HG03108 (cell line): ENCODE results near the gene PCK1.

ENCODE experiments used
- ATAC-seq: cut with Tn5 transposase; IDR thresholded peaks from one replicate; pipeline ENCODE4 v1.9.1; 2021; ENCODE audit warnings: moderate library complexity; ENCODE audit not compliant: unreplicated experiment

The PCK1 gene

DNA sequence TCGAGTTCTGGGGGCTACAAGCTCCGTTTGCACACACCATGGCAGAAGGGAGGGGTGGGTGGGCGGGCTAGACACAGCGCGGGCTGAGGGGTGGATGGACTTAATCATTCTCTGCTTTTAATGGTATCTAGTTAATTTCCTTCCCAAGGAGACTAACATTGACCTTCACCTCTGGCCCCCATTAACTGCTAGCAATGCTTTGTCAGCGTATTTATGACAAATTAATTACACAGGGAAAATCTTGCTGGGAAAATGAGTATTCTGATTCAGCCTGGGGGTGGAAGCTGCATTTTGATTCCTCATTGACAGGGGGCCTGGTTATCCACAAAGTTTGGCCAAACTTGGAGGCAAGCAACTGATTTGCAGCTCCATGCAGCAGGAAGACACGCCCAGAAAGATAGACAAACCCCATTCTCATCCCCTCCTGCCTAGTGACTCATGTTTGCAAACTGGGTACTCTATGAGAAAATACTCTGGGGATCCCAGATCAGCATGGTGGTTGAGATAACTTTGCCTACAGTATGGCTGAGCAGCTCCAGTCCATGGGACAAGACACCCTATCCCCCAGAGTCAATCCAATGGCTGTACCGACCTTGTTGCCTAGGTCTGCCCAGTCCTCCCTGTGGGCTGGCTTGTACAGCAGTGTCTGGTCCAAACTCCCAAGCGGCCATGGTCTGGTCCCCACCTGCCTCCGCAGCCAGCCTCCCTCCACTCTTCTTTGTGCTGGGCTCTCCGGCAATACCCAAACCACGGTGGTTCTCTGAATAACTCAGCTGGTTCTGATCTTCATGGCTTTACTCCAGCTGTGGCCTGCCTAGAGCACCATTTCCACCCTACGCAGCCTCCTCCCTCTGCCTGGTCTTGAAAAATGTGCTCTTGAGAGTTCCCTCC, 39.7 kb downstream of the PCK1 start:
- ATAC-seq = no peak

DNA sequence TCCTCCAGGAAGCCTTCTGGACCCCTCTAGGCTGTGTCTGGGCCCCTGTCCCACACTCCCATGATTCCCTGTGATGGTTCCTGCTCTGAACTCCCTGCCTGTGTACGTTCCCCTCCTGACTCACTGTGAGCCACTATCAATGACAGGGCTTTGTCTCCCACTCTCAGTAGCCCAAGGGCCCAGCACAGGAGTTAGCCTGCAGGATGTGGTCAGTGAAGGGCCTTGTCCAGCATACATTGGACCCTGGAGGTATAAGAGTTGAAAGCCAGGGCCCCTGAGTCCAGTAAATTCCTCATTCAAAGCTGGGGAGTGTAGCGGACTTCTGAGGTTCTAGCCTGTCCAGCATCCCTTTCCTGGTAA, 40.3 kb downstream of the PCK1 start:
- no peak for ATAC-seq

DNA sequence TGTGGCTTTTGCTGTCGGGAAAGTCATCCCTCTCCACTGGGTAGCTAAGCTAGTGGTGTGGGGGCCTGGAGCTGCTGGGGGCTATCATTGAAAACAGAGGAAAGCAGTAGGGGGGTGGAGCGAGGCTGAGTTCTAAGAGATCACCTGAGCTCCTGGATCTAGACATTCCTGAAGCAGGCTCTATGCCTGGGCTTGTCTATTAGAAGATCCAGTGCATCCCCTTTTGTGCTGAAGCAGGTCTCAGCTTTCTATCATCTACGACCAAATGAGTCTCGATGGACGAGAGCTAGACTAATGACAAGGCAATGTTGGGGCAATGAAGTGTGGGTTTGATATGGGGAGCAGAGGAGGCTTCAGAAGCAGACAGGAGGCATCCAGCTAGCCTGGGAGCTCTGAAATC, 40.8 kb downstream of the PCK1 start:
- no peak for ATAC-seq

DNA sequence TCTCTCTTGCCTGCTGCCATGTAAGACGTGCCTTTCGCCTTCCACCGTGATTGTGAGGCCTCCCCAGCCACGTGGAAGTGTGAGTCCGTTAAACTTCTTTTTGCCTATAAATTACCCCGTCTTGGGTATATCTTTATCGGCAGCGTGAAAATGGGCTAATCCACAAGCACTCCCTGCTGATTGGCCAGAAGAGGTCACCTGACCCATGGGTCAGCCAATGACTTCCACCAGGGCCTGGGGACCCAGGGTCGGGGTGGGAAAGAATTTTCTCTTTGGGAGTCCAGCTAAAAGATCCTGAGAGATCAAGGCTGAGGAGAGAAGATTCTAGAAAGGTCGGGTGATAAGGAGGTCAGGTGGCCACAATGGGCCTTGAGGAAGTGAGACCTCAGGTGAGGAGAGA, 42.2 kb downstream of the PCK1 start:
- no peak for ATAC-seq

DNA sequence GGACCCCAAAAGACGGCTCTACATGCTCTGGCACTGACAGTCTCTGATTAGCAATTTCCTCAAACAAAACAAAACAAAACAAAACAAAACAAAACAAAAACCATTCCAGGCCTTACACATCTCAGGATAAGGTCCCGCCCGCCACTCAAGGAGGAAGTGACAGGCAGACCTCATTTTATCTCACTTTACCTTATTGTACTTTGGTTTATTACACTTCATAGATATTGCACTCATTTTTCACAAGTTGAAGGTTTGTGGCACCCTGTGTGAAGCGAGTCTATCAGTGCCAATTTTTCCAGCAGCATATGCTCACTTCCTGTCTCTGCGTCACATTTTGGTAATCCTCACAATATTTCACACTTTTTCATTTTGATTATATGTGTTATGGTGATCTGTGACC, 44.1 kb downstream of the PCK1 start:
- no peak for ATAC-seq

DNA sequence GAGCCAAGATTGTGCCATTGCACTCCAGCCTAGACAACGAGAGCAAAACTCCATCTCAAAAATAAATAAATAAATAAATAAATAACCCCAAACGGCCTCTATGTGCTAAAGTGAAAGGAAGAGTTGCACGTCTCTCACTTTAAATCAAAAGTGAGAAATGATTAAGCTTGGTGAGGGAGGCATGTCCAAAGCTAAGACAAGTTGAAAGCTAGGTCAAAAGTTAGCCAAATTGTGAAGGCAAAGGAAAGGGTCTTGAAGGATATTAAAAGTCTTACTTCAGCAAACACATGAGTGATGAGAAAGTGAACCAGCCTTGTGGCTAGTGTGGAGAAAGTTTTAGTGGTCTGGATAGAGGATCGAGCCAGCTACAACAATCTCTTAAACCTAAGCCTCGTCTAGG, 45.0 kb downstream of the PCK1 start:
- ATAC-seq = no peak

DNA sequence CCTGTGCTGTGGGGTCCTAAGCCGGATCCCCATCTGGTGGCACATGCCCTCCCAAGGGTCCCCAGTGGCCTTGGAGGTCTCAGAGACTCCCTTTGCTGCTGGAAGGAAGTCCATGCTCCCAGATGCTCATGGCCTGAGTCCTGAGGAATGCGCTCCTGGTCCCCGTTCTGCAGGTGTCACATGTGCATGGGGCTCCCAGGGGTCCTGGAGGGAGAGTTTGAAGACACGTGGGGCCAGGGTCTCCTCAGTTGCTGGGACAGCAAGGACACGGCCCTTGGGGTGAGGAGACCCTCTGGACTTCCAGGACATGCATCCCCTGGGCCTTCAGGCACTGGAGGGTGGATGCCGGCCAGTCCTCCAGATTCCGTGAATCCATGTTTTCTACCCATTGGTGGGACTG, 47.6 kb downstream of the PCK1 start:
- no peak for ATAC-seq

DNA sequence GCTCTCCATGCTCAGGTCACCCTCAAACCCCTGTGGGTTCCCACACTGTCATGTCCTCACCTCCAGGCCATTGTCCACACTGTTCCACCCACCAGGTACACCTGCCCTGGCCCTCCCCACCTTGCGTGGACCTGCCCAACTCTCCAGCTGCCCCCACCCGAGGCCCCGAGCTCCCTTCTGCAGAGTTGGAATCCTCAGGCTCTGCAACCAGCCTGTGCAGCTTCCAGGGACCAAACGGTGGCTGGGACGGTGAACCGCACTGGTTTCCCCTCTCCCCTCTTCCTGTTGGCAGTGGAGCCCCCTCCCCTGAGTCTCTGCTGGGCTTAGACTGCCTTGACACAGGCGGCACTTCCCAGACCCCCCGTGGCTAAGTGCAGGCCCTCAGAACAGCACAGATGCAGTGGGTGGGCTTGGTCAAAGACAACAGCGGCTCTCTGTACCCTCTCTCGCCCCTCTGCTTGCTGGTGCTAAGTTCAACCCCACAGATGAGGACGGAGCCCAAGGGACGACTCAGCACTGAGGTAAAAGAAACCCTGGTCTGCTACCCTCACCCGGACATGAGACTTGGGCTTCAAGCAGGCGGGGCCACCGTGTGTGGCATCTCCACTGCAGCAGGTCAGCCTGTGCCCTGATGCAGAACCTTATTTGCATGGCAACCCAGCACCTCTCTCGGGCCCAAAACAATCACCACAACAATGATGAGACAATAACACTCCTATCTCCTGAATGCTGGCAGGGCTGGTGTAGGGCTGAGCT, 48.4 kb downstream of the PCK1 start:
- no peak for ATAC-seq

DNA sequence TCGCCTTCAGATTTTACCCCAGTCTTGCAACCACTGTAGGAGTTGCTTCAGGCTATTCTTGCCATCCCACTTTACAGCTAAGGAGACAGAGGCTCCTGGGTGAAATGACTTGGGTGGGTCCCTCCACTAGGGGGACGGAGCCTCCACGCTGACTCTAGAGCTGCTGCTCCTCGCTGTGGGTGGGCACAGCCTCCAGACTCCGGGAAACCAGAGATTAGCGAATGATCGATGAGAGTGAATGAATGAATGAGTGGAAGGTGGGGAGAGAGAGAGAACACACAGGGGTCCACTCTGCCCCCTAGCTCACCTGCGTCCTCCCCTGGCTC, 48.9 kb downstream of the PCK1 start:
- ATAC-seq = no peak

DNA sequence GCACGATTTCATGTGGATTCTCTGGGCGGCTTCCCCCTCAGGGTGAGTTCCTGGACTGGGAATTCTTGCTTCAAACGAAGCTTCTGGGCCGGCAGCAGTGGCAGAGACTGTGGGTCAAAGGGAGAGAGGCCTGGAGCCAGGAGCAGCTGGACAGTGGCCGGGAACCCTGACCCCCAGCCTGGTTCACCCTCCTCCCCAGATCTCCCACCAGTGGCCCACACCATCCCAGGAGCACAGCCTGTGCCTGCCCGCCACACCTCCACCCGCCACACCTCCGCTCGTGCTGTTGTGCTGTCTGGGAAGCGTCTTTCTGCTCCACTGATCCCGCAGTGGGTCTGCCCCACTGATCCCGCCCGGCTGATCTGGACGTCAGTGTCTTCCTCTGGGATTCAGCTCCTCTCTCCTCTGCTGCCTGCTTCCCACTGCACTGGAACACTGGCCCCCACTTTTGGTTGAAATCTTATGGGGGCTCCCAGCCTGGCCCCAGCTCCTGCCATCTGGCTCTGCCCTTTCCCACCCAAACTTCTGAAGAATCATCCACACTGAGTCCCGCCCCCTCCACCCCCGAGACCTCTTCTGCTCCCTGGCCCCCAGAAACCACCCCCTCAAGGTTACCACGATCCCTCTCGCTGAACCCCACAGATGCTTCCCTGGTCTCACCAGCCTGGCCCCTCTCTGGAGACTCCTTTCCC, 49.5 kb downstream of the PCK1 start:
- no peak for ATAC-seq

DNA sequence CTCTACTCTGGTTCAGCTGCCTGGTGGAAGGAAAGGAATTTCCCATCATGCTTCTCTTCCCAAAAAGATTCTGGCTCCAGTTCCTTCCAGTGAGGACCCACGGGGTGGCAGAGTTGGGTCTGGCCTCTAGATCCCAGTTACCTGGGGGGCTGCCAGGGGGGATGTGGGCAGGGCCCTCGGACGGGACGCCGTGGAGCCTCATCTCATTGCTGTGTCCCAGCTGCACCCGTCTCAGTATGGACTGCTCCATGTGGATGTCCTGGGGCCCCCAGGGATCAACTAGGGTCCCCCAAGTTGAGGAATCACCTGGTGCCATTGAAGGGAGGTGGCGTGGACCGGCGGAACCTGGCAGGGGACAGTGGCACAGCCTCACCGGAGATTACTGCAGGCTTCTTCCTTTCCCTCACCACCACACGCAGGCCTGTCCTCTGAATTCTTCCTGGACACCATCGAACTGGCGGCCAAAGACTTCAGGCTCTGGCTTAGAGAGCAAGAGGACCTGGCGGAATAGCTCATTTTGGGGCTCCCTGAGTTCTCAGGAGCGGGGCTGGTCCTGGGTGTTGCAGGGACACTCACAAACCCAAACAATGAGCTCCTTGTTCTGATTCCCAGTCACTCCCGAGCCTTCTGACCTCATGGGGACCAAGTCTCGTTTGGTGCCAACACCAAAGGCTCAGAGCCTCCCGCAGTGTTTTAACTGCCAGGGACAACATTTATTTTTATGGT, 50.8 kb downstream of the PCK1 start:
- ATAC-seq = no peak

DNA sequence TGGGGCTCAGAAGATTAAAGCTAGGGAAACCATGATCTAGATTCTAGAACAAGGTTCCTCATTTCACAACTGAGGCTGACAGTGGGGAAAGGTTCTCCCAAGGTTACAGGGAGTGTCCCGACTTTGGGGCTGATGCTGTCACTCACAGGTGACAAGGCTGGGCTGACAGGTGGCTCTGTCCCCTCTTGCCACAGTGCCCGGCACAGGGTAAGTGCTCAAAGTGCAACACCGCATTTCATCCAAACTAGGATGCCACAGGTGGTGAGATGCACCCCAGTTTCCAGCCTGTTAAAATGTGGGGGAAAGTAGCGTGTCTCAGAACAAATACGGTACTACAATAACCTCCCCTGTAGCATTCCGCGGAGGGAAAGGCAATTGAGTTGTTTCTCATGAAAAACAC, 51.5 kb downstream of the PCK1 start:
- no peak for ATAC-seq

DNA sequence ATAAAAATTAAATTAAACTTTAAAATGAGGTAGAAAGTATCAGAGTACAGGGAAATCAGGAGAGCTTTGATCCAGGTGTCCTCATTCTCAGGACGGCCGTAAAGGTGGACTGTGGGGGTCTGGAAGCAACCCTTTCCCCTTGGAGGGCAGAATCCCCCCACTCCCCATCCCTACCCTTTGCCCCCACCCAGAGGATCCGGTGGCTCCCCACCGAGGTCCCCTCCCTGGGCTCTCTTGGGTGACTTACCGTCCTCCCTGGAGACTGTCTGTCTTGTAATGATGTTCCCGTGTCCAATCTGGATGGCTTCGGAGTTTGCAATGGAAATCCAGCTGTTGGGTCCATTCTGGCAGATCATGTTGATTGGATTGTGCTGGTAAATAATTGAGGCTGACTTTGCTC, 52.0 kb downstream of the PCK1 start:
- ATAC-seq = no peak

DNA sequence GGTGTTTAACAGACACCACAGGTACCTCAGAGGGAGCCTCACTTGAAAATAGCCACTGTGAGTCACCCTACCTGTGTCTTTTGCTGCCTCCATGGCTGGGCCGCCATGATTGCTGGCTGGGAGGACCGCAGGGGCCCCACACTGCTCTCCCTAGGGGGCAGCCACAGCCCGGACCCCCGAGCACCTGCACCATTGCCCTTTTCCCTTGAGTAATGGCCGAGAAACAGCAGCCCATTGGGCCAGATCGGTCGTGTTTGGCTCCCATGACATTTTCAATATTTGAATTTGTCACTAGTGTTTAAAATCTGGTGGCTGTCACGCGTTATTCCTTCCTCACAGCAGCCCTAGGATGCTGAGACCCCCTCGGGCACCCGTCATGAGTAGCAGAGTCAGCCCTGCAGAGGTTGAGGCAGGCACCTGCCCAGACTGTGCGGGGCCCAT, 52.6 kb downstream of the PCK1 start:
- no peak for ATAC-seq

DNA sequence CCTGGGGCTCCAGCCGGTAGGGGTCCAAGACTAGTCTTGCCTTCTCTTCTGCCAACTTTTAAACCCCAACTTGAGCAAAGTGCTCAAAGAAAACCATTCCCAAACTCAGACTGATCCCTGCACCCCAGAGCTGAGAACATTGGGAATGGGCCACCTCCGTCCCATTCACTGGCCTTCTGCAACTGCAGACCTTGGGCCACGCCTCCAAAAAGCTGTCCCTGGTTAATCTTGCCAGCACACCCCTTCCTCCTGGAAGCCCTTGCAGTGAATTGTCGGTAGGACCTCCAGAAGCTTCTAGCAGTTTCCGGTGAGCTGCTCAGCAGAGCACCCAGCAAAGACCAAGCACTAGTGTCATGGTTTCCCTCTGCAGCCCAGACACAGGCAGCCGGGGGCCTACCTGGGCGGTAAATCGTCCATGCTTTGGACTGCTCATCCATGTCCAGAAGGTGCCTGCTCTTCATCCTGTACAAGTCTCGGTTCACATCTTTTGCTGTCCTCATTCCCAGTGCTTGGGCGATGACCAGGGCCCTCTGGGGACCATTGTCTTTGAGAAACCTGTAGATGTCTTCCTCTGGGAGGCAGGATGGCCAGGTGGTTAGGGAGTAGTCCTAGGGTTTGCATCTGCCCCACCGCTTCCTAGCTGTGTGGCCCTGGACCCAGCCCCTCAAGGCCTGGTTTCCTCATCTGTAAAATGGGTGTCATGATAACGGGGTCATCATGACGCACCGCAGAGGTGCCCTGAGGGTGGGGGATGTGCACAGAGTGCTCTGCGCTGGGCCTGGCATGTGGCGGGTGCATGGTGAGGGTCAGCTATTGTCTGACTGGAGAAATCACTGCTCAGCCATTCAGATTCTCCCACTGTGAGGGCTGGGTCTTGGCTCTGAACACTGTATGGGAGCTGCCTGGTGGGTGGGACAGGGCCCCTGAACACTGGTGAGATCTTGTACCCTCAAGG, 53.9 kb downstream of the PCK1 start:
- ATAC-seq = no peak

DNA sequence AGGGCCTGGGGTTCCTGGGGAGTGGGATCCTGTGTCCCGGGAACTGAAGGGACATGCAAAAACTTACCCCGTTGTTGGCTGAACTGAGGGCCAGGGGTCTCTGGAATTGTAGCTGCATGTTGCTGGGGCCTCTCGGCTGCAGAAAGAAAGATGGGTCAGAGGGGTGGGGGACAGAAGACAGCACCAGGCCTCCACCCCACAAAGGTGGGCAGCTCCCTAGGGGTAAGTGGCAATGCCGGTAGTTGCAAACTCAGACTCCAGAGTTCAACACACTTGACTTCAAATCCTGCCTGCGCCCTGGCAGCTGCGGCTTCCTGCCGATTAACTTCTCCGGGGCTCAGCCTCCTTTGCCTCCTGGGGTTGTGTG, 54.5 kb downstream of the PCK1 start:
- no peak for ATAC-seq

DNA sequence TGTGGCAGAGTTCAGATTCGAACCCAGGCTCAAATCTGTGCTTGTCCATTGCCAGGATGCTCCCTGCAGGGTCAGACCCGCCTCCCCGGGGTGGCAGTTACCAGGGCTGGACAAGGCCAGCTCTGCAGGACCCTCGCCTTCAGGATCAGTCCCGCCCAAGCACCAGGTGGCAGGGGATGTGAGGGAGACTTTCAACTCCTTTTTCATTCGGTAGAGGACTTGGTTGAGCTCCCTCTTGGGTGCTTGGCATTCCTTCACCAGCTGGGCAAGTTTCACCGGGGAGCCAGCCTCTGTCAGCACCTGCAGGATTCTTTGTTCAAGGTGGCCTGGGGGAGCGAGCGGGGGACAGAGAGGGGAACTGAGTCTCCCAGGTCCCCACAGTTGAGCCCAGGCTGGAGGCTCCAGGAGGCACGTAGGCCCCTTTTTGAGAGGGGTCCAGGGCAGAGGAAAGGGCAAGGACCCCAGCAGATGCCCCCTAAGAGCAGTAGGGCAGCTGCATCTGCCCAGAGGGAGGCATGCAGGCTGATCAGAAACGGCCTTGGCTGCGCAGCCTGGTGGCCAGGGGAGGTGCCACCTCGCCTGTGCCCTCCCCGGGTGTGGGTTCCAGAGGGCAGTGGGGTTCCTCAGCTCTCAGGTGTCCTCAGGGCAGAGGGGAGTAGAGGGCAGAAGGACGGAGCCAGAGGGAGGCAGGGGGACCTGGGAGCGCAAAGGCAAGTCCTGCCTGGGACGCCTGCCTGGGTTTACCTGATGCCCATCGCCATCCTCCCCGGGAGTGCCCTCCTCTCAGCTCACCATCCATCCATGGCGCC, 55.4 kb downstream of the PCK1 start:
- no peak for ATAC-seq

DNA sequence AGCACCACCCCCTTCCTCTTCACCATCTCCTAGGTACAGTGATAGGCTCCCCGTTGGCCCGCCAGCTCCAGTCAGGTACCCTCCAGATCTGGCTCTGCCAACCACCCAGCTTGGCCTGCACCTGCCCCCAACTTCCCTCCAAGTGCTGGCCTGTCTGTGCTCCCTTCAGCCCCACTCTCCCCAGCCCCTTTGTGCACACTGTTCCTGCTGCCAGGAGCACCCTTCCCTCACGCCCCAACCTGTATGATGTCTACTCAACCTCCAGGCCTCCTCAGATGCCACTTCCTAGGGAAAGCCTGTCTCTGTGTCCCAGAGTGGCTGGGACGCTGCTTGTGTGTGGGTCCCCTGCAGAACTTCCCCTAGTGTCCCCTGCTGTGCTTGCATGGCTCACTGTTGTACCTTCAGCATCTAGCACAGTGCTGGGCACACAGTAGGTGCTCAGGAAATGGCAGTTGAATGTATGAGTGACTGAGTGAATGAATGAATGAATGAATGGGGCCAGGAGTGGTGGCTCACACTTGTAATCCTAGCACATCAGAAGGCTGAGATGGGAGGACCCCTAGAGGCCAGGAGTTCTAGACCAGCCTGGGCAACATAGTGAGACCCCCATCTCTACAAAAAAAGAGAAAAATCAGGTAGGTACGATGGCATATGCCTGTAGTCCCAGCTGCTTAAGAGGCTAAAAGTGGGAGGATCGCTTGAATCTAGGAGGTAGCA, 56.3 kb downstream of the PCK1 start:
- no peak for ATAC-seq
